ENCODE measurements around the gene ZFAND2A. TPM values are rescaled to one million over a fixed set of nuclear protein-coding genes. Genes with fewer than 3 reads are reported as not detected.
"Not testable (repeated sequence)": the region's sequence is repeated elsewhere in the genome, so short reads cannot be mapped to it uniquely, and the experiment has no call there.

The ZFAND2A gene
- total RNA-seq, 1 experiment from 2014 or later: 22.5 TPM

DNA sequence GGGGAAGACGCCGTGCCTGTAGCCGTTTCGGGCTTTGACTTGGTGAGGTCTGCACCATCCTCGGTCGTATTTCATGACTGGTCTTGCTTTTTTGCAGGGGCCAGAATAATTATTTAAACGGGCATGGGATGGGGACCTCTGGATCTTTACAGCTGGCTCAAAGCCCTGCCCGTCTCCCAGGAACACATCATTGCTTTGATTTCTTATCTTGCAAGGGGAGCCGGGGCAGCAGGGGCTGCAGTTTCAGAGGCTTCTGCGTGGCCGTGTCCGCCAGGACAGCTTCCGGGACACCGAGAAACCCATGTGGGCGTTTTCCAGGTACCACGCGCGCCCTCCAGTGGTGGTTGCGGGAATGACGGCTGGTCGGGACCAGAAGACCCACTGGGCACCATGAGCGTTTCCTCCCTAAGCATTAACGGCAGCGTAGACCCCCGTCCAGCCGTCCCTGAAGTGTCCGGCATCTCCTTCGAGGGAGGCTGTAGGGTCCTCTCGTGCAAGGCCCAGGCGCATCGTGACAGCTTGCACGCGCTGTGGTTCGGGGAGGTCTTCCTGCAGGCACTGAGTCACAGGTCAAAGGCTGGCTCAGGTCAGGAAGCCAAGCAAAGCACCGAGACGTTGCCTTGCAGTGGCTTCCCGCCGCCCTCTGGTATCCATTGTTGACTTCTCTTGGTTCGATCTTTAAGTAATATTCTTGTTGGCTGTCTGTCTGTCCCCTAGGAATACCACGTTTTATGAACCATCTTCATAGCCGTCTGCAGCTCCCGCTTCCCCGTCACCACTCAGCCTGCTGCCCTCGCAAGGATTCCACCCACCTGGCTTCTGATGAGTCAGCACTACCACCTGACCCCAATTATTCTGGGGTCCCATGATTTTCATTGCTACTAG is 16.2 kb upstream of the ZFAND2A start:
- DNase-seq (ENCODE audit: low read depth): peak; percentile 66

- DNase-seq (ENCODE audit: low read depth): no peak
These were observed 15.6 kb upstream of the ZFAND2A start for GRCh38 chr7:1175597-1175966.

GRCh38 chr7:1174881-1175596 is 15.0 kb upstream of the ZFAND2A start:
- no peak for DNase-seq (ENCODE audit: low read depth)

- DNase-seq (ENCODE audit: low read depth): no peak
These were observed 14.0 kb upstream of the ZFAND2A start for GRCh38 chr7:1174002-1174401.

GRCh38 chr7:1172666-1173523 is 12.9 kb upstream of the ZFAND2A start:
- DNase-seq (ENCODE audit: low read depth): no peak

DNA sequence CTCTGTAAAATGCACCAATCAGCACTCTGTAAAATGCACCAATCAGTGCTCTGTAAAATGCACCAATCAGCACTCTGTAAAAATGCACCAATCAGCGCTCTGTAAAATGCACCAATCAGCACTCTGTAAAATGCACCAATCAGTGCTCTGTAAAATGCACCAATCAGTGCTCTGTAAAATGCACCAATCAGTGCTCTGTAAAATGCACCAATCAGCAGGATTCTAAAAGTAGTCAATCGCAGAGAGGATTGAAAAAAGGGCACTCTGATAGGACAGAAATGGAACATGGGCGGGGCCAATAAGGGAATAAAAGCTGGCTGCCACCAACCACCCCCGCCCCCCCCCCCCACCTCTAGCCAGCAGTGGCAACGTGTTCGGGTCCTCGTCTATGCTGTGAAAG is 11.5 kb upstream of the ZFAND2A start:
- peak; percentile 15 for DNase-seq (ENCODE audit: low read depth)

DNA sequence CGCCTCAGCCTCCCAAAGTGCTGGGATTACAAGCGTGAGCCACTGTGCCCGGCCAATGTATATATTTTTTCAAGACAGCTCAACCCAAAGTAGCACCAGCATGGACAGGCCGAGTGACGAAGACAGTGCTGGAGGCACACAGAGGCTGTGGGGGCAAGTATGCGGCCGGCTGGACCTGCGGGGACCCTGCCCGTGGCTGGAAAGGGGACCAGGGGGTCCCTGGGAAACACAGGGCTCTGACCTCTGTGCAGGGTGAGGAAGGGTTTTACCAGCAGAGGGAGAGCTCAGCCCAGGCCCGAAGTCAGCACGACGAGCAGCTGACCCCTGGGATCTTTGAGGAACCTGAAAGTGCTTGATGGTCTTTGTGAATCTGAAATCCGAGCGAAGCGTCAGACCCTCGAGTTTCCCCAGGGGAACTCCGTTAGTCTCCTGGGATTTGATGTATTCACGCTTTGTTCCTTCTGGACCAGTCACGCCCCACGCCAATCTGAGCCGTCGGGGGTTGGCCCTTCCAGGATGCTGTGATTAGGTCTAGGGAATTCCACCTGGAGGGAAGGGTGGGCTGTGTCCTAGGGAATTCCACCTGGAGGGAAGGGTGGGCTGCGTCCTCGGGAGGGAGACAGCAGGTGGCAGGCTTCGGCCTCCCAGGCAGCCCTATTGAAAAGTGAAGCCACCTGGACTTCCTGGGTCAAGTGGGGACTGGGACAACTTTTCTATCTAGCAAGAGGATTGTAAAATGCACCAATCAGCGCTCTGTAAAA is 10.9 kb upstream of the ZFAND2A start:
- no peak for DNase-seq (ENCODE audit: low read depth)

GRCh38 chr7:1169409-1170368 is 9.7 kb upstream of the ZFAND2A start:
- DNase-seq (ENCODE audit: low read depth): no peak

- DNase-seq (ENCODE audit: low read depth): no peak
These were observed 8.4 kb upstream of the ZFAND2A start for GRCh38 chr7:1168422-1168821.

DNA sequence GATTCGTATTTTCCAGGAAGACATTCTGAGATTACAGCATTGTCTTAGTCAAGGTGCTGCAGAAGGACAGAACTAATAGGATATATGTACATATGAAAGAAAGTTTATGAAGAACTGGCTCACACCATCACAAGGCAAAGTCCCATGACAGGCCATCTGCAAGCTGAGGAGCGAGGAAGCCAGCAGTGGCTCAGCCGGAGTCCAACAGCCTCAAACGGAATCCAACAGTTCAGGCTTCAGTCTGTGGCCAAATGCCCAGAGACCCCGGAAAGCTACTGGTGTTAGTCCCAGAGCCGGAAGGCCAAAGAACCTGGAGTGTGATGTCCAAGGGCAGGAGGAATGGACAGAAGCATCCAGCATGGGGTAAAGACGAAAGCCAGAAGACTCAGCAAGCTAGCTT is 4.4 kb upstream of the ZFAND2A start:
- DNase-seq (ENCODE audit: low read depth): no peak

- DNase-seq (ENCODE audit: low read depth): no peak
These were observed 3.1 kb upstream of the ZFAND2A start for GRCh38 chr7:1163121-1163520.

DNA sequence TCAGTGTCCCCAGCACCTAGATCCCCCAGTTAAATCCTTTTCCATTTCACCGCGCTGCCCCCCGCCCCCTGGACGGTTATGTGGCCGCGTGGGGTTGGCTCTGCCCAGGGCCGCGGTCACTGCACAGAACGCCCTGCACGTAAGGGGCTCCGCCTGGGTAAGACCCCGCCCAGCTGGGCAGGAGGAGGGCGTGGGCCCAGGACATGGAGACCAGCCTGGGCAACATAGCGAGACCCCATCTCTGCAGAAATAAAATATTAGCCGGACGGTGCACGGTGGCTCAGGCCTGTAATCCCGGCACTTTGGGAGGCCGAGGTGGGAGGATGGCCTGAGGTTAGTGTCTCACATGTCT is 650 bp upstream of the ZFAND2A start:
- no peak for DNase-seq (ENCODE audit: low read depth)

- not testable (repeated sequence) for DNase-seq (ENCODE audit: low read depth)
These were observed 765 bp downstream of the ZFAND2A start for GRCh38 chr7:1159231-1159630.

GRCh38 chr7:1158203-1159126 is 1.5 kb downstream of the ZFAND2A start:
- DNase-seq (ENCODE audit: low read depth): no peak

DNA sequence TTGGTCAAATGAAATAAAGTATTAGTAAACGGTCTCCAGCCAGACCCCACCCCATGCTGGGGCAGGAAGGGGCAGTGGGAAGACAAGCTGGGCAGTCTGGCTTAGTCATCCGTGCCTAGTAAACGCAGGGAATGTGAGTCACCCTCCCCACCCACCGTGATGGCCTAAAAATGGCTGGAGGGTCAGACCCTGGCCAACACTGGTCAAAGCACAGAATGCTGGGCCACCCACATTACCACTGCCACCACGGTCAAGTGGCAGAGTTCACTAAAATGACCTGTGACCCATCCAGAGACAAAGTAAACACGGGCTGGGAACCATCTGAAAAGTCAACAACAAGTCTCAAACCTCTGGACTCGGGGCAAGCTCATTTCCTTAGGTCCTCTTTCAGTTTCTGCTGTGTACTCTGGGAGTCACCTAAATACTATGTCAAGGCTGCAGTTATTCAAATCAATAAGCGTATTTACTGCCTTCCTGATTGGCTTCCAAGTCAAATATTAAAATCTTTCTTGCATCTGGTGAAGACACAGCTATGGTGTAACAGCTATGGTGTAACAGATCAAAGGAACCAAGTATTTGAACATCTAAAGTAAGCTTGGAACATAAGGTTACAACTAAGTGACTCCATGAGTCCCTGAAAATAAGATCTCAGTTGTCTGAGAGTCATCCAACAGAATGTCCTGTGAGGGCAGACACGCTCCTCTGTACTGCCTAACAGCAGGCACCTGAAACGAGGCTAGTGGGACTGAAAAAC is 3.0 kb downstream of the ZFAND2A start:
- peak; percentile 80 for DNase-seq (ENCODE audit: low read depth)

DNA sequence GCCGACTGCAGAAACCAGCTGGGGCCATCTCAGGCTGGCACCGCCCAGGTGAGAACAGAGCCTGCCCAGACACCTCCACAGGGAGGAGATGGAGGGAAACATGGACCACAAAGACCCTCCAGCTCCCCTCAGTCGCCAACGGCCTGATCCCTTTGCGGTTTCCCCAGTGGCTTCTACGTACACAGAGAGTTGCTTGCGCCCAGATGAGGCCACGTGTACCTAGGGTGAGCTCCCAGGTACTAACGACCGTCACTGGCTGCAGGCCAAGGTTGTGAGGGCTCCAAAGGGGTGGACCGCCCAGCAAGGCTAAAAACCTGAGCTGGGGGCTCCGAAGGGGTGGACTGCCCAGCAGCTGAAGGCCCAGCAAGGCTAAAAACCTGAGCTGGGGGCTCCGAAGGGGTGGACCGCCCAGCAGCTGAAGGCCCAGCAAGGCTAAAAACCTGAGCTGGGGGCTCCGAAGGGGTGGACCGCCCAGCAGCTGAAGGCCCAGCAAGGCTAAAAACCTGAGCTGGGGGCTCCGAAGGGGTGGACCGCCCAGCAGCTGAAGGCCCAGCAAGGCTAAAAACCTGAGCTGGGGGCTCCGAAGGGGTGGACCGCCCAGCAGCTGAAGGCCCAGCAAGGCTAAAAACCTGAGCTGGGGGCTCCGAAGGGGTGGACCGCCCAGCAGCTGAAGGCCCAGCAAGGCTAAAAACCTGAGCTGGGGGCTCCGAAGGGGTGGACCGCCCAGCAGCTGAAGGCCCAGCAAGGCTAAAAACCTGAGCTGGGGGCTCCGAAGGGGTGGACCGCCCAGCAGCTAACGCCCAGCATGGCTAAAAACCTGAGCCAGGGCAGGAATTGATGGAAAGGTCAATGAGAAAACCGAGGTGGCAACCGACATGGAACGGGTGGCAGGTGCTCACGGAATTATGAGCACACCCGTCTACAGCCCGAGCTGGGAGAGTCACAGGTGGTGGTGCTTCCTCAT is 3.9 kb downstream of the ZFAND2A start:
- DNase-seq (ENCODE audit: low read depth): not testable (repeated sequence)
